Hematopoietic multipotent progenitor cell treated with erythropoietin and hydrocortisone succinate and interleukin-3 and kit ligand, for 4 days (in vitro differentiated cells): ENCODE data around the gene KPNA2.
"Not testable (repeated sequence)": the region's sequence is repeated elsewhere in the genome, so short reads cannot be mapped to it uniquely, and the experiment has no call there.

Experiments
- DNase-seq: peaks from one replicate; pipeline ENCODE4 v3.0.0-alpha.2; 2015

The KPNA2 gene

DNA sequence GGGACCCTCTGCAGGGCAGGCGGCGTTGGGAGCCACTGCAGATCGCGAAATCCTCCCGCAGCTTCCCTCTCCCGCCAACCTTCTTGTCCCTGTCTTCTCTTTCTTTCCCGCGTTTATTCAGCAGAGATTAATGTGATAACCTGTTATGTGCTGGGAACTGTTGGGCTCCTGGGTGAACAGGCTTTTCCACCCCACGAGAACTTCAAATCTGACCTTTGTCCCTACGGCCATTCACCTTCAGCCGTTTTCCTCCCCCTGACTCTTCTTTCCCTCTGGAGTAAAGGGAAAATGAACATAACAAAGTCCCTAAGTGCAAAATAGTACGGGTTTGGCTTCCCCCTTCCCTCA lies 15.2 kb upstream of the KPNA2 start:
- DNase-seq = no peak

DNA sequence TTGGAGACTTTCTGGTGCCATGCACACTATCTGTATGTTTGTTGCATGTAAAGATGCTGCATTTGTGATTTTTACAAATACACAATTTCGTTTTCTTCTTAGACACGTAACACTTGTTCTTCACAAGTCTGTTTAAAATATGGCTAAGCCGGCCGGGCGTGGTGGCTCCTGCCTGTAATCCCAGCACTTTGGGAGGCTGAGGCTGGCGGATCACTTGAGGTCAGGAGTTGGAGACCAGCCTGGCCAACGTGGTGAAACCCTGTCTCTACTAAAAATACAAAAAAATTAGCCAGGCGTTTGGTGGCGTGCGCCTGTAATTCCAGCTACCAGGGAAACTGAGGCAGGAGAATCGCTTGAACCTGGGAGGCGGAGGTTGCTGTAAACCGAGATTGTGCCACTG lies 14.7 kb upstream of the KPNA2 start:
- DNase-seq = not testable (repeated sequence)

DNA sequence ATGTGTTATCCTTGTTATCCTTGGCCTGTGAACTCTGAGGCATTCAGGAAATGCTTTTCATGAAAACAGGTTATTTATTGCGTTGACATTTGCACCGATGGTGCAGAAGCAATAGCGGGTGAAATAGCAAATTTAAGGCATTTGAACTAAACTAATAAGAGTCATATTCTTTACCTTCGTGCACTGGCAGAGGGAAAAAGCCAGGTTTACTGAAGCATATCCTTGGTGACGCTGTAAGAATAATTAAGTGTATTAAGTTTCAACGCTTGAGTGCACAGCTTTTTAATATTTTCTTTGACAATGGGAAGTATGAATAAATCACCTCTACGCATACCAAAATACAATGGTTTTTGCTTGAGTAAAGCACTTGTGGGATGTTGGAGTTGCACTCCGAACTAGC lies 13.6 kb upstream of the KPNA2 start:
- no peak for DNase-seq

DNA sequence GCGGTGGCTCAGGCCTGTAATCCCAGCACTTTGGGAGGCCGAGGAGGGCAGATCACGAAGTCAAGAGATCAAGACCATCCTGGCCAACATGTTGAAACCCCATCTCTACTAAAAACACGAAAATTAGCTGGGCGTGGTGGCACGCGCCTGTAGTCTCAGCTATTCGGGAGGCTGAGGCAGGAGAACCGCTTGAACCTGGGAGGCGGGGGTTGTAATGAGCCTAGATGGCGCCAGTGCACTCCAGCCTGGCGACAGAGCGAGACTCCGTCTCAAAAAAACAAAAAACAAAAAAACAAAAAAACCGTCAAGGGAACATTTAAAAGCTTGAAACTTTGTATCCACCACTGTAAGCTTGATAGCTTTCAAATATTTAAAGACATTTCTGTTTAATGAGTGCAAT lies 13.0 kb upstream of the KPNA2 start:
- DNase-seq = peak; percentile 12

DNA sequence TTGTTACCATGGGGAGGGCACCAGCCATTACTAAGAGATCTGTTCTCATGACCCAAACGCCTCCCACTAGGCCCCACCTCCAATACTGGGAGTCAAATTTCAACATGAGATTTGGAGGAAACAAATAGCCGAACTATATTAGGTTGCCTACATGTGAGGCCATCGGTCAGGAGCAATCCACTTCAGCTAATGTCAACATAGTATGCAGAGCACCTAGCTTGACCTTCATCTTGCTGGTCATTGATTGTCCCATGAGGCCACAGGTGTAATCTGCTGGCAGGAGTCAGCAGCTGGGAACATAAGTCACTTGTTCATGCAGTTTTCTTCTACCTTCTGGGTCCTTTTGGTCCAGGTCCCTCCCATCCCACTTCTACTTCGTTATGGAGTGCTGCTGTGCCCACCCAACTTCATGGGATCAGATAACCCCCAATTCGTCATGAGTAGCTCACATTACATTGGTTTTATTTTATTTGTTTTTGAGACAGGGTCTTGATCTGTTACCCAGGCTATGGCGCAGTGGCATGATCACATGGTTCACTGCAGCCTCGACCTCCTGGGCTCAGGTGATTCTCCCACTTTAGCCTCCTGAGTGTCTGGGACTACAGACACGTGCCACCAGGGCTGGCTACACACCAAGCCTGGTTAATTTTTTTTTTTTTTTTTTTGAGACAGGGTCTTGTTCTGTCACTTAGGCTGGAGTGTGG lies 5.9 kb upstream of the KPNA2 start:
- no peak for DNase-seq

DNA sequence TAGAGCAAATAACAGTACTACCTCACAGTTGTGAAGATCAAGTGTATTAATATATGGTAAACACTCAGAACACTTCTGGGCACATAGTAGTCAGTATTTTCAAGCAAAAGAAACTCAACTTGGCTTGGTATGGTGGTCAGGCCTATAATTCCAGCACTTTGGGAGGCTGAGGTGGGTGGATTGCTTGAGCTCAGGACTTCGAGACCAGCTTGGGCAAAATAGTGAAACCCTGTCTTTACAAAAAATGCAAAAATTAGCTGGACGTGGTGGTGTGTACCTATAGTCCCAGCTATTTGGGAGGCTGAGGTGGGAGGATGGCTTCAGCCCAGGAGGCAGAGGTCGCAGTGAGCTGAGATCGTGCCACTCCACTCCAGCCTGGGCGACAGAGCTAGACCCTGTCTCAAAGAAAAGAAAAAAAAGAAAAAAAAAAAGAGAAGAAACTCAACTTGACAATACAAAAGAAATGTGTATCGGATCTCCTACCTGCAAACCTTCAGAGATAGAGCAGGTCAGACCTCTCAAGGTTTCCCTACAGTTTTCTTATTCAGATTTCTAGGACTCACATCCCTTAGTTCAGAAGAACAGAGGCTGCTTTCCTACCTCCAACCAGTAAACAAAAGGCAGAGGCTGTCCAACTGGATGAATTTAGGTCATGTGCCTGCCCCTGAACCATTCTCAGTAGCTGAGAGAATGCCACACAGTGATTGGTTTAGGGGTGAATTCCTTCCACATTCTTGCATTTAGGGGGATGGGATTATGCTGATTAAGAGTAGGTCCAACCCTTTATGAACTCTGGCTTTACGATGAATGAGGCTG lies 1.7 kb upstream of the KPNA2 start:
- DNase-seq = peak; percentile 37

DNA sequence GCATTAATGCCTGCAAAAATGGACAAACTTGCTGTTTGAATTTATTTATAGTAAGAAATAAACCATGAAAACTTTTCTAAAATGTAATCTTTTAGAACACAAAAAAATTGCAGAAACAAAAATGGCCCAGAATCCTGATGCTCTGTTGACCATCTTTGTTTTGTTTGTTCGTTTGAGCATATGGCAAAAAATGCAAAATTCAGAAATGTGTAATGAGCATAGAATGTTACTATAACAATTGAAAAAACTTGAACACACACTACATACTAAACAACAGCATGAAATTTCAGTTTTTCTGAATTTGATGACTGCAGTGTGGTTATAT lies 1.1 kb upstream of the KPNA2 start:
- DNase-seq = no peak

DNA sequence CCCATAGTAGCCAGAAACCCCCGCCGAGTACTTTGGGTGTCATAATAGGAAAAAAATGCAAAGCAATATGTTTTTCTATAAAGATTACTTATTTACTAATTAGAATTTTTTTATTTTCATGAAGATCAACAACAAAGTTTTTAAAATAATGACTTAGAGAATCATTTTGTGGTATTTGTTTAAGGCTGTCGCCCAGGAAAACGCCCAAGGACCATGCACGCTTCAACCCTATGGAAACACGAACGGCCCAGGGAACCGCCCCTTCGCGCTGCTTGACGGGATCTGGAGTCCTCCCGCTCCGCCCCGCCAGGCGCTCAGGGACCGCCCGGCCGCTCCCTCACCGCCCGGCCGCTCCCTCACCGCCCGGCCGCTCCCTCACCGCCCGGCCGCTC lies 408 bp upstream of the KPNA2 start:
- DNase-seq = peak; percentile 99

DNA sequence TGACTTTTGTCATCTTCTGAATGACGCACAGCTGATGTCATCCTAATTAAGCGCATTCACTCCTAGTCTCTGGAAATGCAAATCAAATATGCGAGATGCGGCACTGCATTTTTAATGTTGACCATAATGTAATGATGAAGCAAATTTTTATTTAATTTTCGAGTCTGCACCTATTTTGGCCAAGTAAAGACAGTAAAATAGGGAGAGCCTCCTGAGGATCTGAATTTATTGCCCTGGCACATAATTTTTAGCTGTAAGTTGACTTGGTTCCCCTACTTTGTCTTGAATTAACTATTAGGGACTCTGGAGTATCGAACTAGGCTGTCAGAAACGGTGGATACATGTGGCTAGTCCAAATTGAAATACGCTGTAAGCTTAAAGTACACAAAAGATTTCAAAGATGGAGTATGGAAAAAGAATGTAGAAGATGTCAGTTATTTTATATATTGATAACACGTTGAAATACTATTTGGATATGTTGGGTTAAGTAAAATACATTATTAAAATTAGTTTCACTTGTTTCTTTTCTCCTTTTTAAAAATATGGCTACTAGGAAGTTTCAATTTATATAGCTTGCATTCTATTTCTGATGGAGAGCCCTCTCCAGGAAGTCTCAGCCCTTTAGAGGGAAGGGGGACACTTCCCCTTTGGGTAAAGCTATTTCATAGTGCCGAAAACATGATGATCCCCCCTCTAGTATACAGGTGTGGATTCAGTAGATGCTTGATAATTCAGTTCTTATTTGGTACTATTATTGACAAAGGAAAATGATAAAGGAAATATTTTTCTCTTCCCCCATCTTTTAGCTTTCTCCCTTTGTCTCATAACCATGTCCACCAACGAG lies 991 bp downstream of the KPNA2 start:
- DNase-seq = peak; percentile 30

DNA sequence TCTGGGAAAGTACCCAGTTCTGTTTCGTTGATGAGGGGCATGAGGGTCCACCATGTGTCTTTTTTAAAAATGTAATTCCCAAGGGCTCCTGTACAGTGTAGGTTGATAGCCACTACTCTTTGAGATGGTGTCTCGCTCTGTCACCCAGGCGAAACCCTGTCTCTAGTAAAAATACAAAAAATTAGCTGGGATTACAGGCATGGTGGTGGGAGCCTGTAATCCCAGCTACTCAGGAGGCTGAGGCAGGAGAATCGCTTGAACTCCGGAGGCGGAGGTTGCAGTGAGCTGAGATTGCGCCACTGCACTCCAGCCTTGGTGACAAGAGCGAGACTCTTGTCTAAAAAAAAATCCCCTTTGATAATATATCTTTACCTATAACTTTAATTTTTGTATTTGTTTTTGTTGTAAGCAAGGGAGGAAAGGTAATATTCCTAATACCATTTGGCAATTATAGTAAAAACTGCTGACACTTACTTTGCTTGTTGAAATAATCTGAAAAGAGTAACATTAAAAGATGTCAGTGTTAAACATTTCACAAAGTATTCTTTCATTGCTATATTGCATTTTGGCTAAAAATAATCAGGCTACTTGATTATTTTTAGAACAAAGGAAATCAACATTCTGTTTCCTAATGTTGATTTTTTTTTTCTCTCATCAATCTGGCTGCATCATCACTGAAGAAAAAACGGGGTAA lies 11.8 kb downstream of the KPNA2 start:
- DNase-seq = no peak

DNA sequence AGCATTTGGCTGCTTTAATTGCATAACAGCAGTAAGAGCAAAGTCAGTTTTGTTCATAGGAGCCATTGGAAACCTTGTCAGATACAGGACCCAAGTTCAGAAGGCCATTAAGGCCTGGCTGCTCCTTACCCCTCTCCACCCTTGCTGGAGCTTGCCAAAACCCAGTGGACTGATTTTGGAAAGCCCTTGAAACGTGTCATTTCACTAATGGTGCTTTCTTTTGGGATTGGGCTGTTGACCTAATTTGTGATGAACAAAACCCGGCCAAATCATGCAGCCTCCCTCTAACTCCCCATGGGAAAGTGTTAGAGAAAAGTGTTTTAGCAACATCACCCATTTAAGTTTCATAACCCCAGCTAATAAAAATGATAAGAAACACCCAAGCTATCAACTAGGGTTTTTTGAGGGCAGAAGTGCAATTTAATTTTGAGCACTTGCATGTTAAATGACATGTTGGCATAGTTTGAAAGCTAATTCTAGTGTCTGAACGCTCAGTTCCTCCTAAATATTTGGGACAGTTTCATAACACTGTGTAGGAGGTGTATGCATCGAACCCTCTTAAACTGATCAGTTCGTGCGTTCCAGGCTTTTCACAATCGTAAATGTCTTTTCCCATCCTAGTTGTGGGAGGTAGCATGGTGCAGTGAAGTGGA lies 12.5 kb downstream of the KPNA2 start:
- DNase-seq = not testable (repeated sequence)

DNA sequence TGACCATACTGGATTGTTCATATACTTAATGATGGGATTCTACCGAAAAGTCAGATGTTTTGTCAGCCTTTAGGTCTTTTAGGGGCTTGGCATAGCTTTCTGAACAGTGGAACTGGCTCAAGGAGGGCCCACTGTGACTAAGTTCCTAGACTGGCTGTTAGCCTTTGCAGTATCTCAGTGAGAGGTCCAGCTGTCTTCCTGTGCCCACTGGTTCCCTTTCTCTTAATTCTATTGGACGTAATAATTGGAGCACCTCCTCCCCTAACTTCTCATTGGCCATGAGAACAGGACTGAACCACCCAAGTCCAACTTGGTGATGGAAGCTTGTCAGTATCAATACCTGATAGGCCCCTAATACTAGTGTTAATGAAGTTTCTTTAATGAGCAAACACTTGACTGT lies 13.5 kb downstream of the KPNA2 start:
- peak; percentile 45 for DNase-seq

DNA sequence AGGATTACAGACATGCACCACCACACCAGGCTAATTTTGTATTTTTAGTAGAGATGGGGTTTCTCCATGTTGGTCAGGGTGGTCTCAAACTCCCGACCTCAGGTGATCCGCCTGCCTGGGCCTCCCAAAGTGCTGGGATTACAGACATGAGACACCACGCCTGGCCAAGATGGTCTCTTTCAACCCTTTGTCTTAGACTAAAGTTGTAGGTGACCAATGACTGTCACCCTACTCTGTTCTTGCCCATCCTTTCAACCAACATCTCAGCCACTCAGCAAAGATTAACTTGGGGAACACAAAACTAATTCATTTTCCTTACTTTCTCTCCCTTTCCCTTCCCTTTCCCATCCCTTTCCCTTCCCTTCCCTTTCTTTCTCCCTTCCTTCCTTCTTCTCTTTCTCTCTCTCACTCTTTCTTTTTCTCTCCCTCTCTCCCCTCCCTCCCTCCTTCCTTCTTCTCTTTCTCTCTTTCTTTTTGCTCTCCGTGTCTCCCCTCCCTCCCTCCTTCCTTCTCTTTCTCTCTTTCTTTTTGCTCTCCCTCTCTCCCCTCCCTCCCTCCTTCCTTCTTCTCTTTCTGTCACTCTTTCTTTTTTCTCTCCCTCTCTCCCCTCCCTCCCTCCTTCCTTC lies 14.4 kb downstream of the KPNA2 start:
- DNase-seq = not testable (repeated sequence)

DNA sequence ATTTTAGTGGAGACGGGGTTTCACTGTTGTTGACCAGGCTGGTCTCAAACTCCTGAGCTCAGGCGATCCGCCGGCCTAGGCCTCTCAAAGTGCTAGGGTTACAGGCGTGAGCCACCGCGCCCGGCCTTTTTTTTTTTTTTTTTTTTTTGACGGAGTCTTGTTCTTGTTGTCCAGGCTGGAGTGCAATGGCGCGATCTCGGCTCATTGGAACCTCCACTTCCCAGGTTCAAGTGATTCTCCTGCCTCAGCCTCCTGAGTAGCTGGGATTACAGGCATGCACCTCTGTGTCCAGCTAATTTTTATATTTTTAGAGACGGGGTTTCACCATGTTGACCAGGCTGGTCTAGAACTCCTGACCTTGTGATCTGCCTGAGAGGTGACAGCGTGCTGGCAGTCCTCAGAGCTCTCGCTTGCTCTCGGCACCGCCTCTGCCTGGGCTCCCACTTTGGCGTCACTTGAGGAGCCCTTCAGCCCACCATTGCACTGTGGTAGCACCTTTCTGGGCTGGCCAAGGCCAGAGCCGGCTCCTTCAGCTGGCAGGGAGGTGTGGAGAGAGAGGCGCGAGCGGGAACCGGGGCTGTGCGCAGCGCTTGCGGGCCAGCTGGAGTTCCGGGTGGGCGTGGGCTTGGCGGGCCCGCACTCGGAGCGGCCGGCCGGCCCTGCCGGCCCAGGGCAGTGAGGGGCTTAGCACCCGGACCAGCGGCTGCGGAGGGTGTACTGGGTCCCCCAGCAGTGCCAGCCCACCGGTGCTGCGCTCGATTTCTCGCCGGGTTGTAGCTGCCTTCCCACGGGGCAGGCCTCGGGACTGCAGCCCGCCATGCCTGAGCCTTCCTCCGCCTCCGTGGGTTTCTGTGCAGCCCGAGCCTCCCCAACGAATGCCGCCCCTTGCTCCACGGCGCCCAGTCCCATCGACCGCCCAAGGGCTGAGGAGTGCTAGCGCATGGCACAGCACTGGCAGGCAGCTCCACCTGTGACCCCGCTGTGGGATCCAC lies 16.1 kb downstream of the KPNA2 start:
- DNase-seq = not testable (repeated sequence)

DNA sequence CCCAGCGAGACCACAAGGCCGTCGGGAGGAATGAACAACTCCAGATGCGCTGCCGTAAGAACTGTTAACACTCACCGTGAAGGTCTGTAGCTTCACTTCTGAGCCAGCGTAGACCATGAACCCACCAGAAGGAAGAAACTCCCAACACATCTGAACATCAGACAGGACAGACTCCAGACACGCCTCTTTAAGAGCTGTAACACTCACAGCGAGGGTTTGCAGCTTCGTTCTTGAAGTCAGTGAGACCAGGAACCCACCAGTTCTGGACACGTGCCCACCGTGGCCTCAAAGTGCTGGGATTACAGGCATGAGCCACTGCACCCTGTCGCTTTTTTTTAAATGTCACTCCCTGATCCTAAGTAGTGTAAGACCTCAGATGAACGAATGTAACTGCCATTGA lies 17.3 kb downstream of the KPNA2 start:
- no peak for DNase-seq

DNA sequence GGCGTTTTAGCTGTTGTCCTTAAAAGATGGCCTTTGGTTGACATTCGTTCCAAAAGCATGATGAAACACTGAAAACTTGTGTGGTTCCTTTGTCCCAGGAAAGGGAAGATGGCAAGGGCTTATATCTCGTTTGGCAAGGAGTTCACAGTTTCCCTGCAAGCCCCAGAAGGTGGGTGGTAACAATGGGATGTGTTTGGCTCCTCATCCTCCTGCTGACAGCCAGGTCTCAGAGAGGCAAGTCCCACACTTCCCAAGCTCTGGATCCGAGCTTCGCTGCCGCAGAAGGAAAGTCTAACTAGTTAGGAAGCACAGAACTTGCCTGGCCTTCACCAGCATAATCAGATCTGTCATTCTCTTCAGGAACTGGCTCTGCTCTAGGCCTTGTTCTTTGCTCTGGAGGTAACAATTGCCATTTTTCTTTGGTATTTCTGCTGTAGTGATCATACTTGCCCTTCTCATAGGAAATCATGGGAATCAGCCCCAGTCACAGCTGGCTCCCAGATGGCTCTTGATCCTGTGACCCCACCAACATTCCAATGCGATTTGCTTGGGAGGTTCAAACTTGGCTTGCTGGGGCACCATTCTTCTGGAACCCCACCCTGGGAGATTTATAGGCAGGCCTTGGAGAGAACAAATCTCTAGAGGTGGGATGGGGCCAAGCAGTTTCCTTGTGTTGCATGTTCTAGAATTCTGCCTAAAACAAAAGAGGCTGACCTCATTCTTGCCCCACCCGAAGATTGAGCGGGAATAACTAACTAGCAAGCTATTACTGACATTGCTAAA lies 17.9 kb downstream of the KPNA2 start:
- no peak for DNase-seq

DNA sequence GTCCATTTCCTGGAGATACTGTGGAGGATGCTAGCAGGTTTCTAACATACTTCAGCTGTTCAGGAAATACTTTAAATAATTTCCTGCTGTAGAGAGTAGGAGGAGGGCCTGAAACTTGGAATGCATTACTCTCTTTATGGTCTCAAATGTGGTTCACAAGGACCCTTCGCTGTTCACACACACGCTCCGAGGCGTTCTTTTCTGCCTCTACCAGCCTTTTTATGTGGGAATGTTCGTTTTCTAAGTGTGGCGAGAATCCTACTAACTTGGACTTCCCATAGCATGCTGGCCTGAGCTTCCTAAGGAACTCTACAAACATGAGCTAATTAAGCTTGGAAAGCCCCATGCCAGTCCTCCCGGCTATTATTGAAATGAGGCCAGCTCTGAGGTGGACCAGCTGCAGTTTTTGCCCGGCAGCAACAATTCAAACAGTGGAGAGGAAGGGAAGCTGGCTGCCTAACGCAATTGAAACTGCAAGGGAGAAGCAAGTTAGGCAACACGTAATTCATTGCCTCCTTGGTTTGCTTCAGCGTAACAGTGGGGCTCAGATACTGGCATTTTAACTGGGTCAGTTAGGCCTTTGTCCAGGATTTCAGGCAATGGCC lies 18.9 kb downstream of the KPNA2 start:
- no peak for DNase-seq

DNA sequence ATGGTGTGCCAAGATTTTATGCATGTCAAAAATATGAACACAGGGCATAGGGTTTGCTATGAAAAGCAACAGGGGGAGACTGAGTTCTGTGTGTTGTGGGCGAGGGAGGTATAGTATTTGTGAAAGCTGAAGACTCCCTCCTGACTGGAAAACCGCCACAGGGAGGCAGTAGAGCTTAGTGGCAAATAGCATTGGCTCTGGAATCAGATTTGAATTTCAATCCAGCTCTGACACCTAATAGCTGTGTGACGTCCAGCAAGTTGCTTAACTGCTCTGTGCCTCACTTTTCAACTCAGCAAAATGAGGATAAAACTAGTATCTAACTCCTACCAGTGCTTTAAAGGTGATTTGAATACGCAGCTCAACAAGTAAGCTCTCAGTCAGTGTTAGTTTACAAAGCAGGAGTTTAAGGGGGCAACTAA lies 22.0 kb downstream of the KPNA2 start:
- peak; percentile 60 for DNase-seq

DNA sequence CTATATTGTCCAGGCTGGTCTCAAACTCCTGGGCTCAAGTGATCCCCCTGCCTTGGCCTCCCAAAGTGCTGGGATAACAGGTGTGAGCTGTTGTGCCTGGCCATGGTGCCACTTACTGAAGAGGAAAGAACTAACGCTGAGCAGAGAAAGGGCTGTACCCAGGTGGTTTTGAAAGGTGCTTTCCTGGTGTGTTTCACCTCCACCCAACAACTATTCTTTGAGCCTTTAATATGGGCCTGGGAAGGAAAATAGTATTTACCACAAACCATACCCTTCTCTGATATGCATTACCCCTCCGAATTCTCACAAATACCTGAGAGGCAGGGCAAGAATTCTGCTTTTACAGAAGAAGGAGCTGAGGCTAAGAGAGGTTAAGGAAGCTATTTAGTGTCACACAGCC lies 24.8 kb downstream of the KPNA2 start:
- no peak for DNase-seq
